Amniotic epithelial cell (primary cell): ENCODE data around the gene IMMP2L.

Experiments
- DNase-seq: peaks from one replicate; pipeline ENCODE4 v3.0.0-alpha.2; 2010; ENCODE audit warnings: low read depth

The IMMP2L gene

DNA sequence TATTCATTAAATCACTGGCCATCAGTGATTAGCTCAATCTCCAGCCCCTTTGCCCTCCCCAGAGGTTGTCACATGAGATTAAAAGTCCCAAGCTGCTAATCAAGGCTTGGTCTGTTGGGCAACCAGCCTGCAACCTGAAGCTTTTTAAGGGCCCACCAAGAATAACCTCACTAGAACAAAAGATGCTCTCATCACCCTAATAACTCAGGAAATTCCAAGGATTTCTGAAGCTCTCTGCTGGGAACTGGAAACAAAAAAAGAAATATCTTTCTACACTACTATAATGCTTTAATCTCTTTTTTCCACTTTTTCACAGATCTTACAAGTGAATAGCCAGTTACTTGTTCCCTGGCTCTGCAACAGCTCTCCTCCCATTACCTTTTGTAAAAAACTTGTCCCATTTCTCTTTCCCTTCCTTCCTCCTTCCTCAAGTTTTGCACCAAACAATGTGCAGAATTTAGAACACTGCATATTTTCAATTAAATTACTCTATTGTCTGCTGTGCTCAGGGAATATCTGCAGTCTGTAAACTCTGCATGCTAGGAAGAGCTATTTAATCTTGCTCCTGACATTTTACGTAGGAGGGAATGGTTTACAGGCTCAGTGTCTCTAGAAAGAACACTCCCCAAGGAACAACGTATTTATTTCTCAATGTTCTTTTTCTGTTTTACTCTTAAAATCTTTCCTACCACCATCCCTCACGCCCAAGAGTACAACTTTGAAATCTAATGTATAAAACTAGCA is 169.1 kb downstream of the IMMP2L start:
- DNase-seq: peak; percentile 75

DNA sequence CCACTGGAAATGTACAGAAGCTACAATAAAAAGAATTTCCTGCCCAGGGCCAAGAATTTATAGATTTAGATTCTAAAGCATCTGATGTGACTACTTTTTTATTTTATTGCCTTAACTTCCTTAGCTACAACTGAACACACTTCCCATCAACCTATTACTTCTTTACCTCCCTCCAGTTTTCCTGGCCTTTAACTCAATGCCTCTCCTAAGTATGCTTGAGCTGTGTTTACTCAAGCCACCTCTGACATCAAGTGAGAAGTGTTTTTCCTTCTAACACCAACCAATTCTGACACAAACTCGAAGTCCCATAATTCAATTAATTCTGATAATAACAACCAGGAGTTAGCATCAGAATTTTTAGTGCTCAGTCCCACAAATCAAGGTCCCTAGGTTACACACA is 170.0 kb downstream of the IMMP2L start:
- DNase-seq: no peak

DNA sequence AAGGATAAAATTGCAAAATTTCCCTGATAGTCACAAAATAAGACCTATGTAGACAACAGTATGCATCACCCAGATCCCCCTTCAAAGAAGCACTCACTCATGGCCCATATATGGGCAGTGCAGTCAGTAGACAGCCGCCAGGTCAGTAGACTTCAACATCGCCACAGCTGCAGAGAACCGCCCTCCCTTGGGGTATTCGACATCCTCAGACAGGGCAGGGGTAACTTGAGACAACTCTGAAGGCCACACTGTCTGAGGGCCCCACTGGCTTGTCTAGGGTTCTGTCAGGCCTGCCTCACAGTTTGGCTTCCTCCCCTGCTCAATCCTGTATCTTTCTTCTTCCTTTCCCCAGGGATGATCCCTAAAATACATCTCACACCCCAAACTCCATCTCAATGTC is 172.3 kb downstream of the IMMP2L start:
- no peak for DNase-seq

DNA sequence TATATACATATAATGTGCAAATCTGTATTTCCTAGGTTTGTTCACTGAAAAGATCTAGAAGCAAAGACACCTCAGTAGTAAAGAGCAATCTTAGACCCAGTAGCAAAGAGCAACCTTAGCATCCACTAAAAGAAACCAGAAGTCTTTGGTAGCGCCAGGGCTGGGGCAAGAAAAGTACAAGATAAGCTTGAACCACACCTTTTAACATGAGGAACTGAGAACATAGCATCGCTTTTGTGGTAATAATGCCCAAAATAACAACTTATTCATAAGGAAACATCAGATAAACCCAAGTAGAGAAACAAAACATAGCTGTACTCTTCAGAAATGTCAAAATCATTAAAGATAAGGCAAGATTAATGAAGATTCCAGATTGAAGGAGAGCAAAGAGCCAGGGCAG is 173.4 kb downstream of the IMMP2L start:
- DNase-seq: peak; percentile 63

DNA sequence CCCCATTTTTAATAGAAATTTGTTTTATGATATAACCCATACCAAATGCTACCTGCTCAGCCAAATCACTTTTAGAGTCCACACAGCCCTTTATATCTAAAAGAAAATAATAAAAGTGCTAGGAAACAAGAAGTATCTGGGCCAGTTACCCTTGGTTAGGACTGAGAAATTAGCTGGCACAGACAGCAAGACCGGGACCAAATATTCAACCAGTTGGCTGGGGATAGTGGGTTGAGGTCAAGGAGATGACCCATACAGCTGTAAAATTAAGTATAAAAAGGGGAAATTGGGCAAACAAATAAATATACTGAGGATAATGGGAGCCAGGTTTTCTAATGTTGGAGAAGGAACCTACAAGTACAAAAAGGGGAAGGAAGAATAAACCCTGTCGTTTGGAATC is 174.3 kb downstream of the IMMP2L start:
- DNase-seq: no peak

DNA sequence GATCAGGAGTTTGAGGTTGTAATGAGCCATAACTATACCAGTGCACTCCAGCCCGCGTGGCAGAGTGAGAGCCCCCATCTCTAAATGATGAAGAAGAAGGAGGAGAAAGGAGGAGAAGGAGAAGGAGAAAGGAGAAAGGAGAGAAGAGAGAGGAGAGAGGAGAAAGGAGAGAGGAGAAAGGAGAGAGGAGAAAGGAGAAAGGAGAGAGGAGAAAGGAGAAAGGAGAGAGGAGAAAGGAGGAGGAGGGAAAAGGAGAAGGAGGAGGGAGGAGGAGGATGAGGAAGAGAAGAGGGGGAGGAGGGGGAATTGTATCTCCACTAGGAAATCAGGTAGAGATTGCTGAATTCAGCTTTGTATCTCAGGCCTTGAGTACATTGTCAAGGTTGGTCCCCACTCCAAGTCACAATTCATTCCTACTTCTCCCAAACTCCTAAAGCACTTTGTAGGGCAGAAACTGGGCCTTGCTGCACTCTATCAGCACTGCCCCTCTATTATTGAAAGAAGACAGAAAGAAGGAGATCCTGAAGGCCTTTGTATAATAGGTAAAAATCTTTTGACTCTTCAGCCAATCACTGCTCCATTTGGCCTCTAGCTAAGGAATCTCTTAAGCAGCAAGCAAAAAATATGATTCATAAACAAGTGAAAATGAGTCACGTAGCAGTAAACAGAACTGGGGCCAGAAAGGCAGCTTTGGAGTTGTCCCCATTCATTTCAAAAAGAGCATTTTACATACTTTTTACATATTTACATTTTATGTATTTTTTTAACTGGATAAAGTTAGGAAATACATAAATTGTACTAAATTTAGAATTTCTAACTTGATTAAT is 178.0 kb downstream of the IMMP2L start:
- DNase-seq: peak; percentile 74

DNA sequence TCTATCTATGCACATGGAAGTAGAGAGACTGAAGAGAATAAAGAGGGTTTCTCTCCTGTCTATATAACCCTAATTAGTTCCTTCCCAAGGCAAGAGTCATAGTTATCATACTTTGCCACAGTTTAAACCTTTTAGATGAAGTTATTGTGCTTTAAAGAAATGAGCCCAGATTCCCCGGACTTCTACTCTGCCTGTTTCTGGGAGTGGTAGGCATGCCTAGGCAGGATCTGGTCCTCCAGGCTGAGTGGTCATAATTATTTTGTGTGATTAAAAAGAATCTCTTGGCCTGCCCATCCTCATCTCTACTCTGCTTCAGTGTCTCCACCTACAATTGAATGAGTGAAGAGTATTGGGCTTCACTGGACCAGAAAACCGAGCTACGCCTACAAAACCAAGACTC is 179.2 kb downstream of the IMMP2L start:
- no peak for DNase-seq

DNA sequence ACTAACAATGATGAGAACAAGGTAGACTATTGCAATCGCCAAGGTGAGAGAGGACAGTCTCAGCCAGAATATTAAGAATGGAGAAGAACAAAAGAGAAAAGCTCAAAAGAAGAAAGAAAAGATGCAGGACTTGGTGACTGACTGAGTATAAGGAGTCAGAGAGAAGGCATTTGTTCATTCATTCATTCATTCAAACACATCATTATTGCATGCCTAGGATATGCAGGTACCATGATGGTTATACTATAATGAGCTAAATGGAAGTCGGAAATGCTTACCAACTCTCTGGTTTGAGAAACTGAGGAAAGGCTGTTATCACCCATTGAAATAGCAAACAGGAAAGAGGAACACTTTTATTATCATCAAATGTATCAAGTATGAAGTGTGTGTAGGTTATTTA is 180.7 kb downstream of the IMMP2L start:
- no peak for DNase-seq

DNA sequence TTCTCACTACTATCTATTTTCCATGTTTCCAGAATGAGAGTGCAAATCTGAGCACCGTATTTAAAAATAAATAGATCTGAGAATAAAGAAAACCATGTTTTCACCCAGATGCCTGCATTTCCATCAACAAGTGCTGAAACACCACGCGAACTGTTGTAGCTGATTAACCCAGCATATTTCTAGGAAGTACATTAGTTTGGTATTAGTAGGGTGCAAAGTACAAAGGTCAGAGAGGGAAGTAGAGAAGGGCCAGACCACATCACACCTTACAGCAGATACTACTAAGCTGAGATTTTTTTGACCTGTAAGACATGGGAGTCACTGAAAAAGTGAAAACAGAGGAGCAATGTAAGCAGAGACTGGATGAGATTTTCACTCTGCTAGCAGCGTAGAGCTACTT is 181.3 kb downstream of the IMMP2L start:
- DNase-seq: no peak

DNA sequence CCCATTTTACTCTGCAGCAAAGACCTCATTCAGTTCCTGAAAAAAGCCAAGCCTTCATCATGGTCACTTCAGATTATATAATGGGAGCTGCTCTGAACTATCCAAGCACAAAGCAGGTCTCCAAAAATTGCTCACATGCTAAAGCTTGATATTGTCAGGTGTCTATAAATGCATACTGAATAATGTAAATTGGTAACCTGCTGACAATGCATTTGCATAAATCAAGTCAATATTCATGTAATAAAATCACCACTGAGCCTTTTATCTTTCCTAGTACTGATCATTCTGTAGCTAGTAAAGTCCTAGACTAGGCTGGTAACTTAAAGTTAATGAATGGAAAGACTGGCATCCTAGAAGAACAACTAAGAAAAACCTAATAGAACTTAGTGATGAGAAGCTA is 188.3 kb downstream of the IMMP2L start:
- DNase-seq: no peak

DNA sequence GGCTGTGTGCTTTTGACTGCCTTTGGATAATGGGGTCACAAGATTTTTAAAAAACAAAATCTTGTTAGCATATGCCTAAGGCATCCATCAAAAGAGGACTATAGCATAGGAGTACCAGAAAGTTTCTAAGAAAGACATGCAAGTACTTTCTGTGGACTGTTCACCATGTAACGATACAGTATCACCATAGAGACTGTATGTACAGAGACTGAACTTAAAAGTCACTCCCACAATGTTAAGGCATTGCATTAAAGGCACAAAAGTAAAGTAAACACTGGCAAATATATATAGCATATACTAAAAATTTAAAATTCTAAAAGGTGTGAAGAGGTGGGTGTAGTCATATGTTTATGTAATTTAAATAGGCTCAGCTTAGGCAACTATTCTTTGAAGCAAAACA is 190.9 kb downstream of the IMMP2L start:
- no peak for DNase-seq

DNA sequence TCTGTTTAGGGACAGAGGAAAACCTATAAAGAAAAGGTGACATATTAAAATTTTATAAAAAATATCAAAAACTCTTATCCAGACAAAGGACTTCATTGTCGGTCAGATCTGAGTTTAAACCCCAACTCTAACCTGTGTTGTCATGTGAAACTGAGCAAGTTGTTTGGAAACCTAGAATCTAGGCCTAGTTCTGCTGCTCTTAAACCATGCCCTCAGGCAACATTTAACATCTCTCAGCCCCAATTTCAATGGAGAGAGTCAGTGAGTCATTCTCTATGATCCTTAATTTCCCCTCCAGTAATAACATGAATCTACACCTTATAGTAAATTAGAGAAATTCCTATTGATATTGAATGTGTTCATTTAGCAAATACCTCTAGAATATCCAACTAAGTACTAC is 192.3 kb downstream of the IMMP2L start:
- no peak for DNase-seq

DNA sequence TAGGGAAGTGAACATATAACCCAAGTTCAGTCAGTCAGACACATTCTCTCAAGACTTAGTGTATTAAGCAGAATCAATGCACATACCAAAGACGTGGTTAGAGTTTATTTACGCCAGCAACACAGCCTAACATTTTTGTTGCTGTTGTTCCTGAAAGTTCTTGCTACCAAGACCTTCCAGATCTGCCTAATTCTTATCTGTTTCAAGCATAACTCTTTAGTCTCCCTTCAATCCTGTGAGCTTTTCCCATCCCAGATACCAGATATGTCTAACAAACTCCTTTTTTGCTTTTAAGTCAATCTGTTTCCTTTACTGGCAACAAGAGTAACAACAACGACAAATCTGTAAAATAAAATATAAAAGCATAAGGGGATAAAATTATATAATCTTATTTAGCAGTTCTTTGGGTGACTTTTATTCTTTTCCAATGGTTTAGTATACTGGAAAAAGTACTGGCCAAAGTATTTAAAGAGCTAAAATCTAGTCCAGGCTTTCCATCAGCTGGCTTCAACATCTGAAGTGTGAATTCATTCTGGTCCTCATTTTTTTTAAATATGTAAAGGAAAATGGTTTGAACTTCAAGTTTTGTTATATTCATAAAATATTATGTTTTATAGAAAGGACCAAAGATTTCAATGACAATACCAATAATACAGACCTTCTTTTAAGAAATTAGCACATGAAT is 193.8 kb downstream of the IMMP2L start:
- DNase-seq: no peak

DNA sequence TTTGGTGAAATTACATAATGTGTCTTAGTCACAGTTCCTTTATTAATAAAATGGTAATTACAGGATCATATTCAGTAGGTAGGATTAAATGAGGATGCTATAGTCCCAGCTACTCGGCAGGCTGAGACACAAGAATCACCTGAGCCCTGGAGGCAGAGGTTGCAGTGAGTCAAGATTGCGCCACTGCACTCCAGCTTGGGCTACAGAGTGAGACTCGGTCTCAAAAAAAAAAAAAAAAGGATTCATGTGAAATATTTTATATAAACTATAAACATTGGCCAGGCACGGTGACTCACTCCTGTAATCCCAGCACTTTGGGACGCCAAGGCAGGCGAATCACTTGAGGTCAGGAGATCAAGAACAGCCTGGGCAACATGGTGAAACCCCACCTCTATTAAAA is 197.9 kb downstream of the IMMP2L start:
- peak; percentile 42 for DNase-seq

DNA sequence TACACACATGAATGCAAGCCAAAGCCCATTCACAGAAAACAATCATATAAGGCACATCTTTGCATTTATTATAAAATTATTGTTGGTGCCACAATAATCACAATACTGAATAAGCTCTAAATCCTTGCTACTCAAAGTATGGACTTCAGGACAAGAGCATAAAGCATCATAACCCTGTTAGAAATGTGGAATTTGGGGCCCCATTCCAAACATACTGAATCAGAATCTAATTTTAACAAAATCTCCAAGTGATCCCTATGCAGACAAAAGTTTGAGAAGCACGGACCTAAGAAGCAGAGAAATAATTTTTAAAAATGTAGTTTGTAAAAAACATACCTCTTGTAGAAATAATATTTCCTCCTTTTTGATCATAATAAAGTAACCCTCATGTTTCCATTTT is 199.2 kb downstream of the IMMP2L start:
- no peak for DNase-seq

DNA sequence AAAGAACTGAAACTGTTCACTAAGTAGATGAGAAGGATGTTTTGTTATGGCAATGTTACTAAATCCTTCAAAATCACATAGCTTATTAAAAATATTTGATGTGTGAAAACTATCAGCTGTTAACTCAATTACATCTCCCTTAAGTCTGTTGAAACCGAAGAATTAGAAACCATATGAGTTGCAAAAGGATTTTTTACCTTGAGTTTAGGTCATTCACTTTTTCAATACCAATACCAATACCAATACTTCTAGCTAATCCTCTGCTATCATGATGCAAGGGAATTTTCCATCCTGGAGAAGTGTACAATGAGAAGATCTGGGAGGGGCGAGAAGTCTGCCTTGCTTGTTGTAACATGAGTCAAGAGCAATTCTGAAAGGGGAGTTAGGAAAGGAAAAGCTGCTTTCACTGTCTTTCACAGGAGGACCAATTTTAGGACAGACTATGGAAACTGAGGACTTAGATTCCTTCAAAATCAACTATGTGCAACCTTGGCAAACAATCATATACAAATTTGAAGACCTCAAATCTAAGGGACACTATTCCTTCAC is 199.7 kb downstream of the IMMP2L start:
- peak; percentile 3 for DNase-seq

DNA sequence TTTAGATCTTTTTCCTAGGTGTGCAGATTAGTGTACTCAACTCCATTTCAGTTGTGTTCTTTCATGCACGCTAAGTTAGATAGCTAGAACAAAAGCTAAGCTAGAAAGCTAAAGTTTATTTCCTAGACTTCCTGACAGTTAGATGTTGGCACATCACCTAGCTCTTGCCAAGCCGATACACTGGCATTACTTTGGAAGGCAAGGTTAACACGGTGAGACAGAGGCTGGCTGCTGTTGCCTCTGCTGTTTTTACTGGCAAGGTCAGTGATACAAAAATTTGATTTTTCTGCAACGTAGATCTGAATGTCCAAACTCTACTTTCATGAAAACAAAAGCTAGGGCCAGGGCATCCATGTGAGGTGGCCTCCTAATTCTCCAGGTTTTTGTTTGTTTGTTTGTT is 203.4 kb downstream of the IMMP2L start:
- DNase-seq: no peak

DNA sequence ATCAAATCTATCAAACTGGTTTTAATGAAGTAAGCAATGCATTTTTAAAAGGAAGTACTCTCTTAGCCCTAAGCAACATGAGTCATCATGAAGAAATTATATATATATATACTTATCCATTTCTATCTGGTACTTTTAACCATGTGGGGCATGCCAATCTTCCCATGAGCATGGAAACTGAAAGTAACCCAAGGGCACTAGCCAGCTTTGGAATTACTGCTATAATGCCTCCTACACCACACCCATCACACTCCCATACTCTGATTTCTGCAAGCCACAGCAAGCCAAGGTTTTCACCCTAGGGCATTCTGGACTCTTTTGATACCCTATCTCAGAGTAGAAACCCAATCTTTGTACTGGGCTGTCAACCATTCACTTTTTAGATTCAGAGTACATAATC is 204.6 kb downstream of the IMMP2L start:
- DNase-seq: peak; percentile 13

DNA sequence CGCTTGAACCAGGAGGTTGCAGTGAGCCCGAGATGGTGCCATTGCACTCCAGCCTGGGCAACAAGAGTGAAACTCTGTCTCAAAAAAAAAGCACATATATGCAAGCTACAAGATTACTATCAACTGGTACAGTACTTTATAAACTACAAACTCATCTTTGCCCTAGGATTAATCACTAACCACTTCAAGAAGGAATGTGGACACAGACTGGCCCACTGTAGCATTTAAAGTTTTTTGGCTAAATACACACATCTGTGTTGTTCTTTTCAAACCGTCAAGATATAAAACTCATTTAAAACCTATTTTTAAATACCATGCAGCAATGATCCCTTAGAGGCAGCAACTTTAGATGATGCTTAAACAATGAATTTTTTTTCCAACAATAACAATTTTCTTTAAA is 205.4 kb downstream of the IMMP2L start:
- DNase-seq: no peak

DNA sequence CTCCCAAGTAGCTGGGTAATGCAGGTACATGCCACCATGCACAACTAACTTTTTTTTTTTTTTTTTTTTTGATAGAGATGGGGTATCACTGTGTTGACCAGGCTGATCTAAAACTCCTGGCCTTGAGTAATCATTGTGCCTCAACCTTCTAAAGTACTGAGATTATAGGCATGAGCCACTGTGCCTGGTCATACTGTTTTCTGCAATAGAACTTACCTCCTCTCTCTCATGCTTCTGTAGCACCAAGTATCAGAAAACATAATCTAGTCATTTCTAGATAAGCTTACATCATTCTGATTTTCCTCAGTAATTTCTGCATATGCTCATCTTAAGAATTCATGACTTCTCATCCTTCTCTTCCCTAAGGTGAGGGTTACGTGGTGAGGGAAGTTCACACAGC is 210.0 kb downstream of the IMMP2L start:
- no peak for DNase-seq

DNA sequence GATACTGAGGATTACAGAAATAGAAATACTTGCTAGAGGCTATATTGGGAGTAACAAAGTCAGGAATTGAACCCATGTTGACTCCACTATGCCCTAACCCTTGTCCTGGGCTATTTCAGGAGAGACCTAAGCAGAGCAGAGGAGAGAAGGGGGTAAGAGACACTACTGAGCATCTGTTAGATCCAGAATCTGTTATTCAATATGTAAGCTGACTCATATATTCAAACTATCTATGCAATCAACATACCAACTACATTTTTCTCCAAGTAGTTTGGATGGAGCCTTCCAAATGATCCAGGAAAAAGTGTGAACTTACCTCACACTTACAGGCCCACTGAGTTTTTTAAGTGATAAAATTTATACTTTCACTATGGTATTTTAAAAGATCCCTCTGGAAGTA is 216.1 kb downstream of the IMMP2L start:
- DNase-seq: no peak

DNA sequence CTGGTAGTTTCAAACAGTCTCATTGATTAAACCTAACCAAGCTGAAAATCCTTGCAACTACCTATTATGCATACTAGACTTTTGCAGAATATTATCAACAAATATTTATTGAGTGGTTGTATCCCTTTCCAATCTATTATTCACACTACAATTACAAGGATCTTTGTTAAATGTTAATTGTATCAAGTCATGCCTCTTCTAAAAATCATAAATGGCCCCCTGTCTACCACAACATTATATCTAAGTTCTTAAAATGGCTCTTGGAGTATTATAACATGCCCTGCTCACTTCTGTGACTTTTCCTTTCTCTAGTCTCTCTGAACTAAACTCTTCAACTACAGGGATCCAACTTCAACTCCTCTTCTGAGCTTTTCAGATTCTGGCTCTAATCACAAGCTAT is 219.3 kb downstream of the IMMP2L start:
- DNase-seq: no peak

DNA sequence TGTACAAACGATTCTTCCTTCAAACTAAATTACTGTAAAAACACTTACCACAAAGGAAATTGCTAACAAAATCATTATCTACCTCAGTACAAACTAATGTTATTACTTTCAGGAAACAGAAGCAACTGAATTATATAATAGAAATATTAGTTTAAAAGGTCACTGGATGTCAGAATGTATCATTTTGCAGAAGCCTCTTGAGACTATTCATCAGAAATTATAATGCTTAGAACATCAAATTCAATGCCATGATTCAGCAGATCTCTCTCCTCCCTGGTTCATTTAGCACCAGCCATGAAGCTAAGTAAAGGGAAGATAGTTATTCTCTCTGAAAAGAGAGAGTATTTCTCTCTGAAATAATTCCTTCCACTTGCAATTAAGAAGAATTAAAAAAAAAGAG is 223.3 kb downstream of the IMMP2L start:
- DNase-seq: no peak
